HG02943 (cell line): ENCODE measurements around the gene SEC16A.

Experiments
- ATAC-seq: cut with Tn5 transposase; IDR thresholded peaks from one replicate; pipeline ENCODE4 v1.9.1; 2021; ENCODE audit warnings: mild to moderate bottlenecking, low read depth, moderate library complexity; ENCODE audit not compliant: unreplicated experiment

Gene SEC16A

DNA sequence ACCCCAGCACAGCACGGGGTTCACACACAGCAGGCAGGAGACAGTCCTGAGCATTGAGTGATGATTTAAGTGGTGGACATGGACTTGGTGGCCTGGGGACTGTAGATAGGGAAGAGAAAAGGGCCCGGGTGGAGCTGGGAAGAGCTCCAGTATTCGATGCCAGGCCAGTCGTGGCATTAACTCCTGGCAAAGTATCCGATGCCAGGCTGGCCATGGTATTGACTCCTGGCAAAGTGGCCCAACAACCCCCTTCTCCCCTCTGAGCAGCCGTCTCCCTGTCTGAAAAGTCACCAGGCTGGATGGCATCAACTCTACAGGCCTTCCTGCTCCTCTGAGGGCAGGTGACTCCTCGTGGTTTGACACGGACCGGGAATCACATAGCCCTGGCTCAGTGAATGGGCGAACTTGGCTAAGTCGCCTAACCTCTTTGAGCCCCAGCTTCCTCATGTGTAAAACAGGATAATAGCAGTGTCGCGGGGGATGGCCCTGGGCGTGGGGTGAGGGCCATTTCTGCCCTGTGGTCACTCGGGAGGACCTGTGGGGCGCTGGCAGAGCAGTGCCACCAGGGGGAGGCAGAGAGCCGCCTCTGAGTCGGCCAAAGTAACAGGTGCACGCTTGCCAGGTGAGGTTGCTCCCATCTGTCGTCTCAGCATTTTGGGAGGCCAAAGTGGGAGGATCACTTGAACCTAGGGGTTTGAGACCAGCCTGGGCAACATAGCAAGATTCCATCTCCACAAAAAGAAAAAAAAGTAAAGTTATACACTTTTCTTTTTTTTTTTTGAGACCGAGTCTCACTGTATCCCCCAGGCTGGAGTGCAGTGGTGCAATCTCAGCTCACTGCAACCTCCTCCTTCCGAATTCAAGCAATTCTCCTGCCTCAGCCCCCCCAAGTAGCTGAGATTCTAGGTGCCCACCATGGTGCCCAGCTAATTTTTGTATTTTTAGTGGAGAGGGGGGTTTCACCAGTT lies 5.7 kb upstream of the SEC16A start:
- ATAC-seq: no peak

- no peak for ATAC-seq
Observed at GRCh38 chr9:136487672-136488071, 4.8 kb upstream of the SEC16A start.

- no peak for ATAC-seq
Observed at GRCh38 chr9:136486823-136487620, 4.2 kb upstream of the SEC16A start.

- ATAC-seq: no peak
Observed at GRCh38 chr9:136486131-136486530, 3.3 kb upstream of the SEC16A start.

- ATAC-seq: no peak
Observed at GRCh38 chr9:136485049-136486045, 2.5 kb upstream of the SEC16A start.

GRCh38 chr9:136484153-136485048 lies 1.6 kb upstream of the SEC16A start:
- peak; percentile 1 for ATAC-seq

- ATAC-seq: peak; percentile 52
Observed at GRCh38 chr9:136483589-136484152, 831 bp upstream of the SEC16A start.

- ATAC-seq: no peak
Observed at GRCh38 chr9:136482046-136482792, 621 bp downstream of the SEC16A start.

DNA sequence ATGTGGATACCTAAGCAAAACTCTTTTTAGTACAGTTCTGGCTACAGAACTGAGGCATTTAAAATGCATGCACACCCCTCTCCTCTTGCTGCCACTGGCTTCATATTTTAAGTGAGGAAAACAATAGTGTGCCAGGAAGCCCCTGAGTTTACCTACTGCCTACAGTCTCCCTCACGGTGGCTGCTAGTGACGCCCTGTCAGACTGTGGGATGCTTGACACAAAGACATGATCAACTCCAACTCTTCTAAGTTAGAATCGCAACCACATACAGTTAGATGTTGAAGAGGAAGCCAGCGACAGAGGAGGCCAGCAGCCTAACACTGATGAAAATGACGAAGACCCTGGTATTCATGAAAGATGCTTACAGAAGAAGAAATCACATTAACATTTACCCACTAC lies 1.3 kb downstream of the SEC16A start:
- ATAC-seq: no peak

GRCh38 chr9:136476369-136477150 lies 6.3 kb downstream of the SEC16A start:
- ATAC-seq: no peak

GRCh38 chr9:136474974-136475865 lies 7.6 kb downstream of the SEC16A start:
- no peak for ATAC-seq

DNA sequence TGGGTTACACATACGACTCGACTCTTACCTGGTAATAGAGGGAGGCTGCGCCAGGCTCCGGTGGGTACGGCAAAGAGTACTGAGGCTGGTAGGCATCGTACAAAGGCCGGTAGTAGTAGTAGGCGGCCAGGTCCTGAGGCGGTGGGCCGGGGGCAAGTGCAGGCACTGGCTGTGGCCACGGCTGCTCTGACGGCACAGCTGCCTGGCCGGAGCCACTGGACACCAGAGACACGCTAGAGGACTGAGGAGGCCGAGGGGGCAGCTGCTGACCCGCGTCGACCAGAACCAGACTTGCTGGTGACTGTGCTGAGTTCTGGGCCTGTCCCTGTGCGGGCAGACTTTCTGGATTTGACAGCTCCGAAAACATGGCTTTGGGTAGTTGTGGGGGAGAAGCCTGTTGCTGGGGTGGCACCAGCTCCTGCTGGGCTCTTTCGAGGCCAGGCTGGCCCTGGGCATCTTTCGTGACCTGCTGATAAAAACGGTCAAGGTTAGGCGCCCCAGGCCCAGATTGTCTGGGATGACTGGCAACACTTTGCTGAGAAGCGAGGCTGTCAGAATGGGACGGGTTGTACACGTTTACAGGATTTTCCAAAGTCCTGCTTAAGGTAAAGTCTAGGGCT lies 8.7 kb downstream of the SEC16A start:
- ATAC-seq: no peak

DNA sequence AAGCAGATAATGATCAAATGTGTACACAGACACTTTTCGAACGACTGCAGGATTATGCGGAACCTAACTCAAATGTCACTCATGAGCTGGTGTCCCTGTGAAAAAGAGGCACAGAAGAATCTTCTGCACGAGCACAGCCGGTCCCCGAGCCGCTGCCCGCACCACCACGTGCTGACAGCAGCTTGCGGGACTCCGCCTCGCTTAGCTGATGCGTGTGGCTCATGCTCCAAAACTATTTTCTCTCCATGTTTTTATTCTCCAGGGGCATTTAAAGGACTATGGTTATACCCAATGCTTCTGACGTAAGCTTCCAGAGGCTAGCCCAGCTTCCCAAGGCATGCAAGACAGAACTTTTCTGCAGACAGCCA lies 9.5 kb downstream of the SEC16A start:
- no peak for ATAC-seq

GRCh38 chr9:136472640-136473353 lies 10.0 kb downstream of the SEC16A start:
- ATAC-seq: no peak

GRCh38 chr9:136471802-136472487 lies 10.9 kb downstream of the SEC16A start:
- no peak for ATAC-seq
